Psoas muscle (tissue), 8 donors: ENCODE data around the gene STX18. TPM values are rescaled to one million over a fixed set of nuclear protein-coding genes. Genes with fewer than 3 reads are reported as not detected.
"Not testable (repeated sequence)": the region's sequence is repeated elsewhere in the genome, so short reads cannot be mapped to it uniquely, and the experiment has no call there.

ENCODE experiments used
- ATAC-seq, 4 donors: fragments of 200-7000 bp; cut with Tn5 transposase; one replicate each; pipeline ENCODE4 v1.9.1; 2020; ENCODE audit warnings: moderate library complexity in 3 of 4, mild to moderate bottlenecking in 2 of 4
- DNase-seq, 2 donors: peaks; one replicate each; pipeline ENCODE4 v3.0.0-alpha.2; 2020
- H3K27ac ChIP-seq: fragments of 200-600 bp; one replicate; pipeline ENCODE4 v1.8.0; 2022
- H3K27me3 ChIP-seq, 3 donors: fragments of 200-600 bp in 1 of 3; one replicate each; pipeline versions ENCODE4 v1.6.1 to v1.8.0; 2013 to 2022; ENCODE audit warnings: low read length in 2 of 3, mild to moderate bottlenecking in 2 of 3, moderate library complexity in 1 of 3; ENCODE audit not compliant: insufficient read depth in 3 of 3
- H3K36me3 ChIP-seq, 2 donors: fragments of 200-600 bp in 1 of 2; one replicate each; pipeline versions ENCODE4 v1.6.1 to v1.8.0; 2013 to 2022; ENCODE audit warnings: low read depth in 1 of 2, mild to moderate bottlenecking in 1 of 2, moderate library complexity in 1 of 2; ENCODE audit not compliant: insufficient read depth in 1 of 2
- H3K4me1 ChIP-seq: fragments of 200-600 bp; one replicate; pipeline ENCODE4 v1.8.0; 2022
- H3K4me3 ChIP-seq: fragments of 200-600 bp; one replicate; pipeline ENCODE4 v1.8.0; 2022; ENCODE audit warnings: mild to moderate bottlenecking
- H3K9me3 ChIP-seq: fragments of 200-600 bp; one replicate; pipeline ENCODE4 v1.8.0; 2022
- CTCF ChIP-seq: fragments of 200-600 bp; IDR thresholded peaks from one replicate; pipeline ENCODE4 v1.8.0; 2022; ENCODE audit warnings: antibody characterized with exemption
- WGBS, 3 donors: extraction: QIAGEN DNeasy Blood & Tissue Kit; methylation state at CpG; one replicate each; pipeline versions ENCODE4 v1.1.6 to v1.1.7; 2013; 5-methylcytosine and 5-hydroxymethylcytosine counted together
- intact Hi-C, 2 donors: fragments of 100-400 bp; cut with DNase I; formaldehyde crosslinking; loops; one replicate each; pipeline versions ENCODE4 v1.11.0 to v1.14.2; 2022
- polyA plus RNA-seq, 3 donors: library from polyadenylated mRNA; stranded (reverse); fragments of 200-250 nt; gene quantifications; one replicate each; pipeline ENCODE4 v1.2.3, GENCODE V29; 2013
- total RNA-seq, 4 donors: library from RNA; stranded (reverse); fragmentation: NEBNext Ultra II Directional in 2 of 4; extraction: Animal tissue kit (Norgen Biotek cat#: 25700) in 2 of 4; gene quantifications; one replicate each; pipeline versions ENCODE4 v1.2.1 to v1.2.4, GENCODE V29; 2021 to 2023
- donor health status: healthy with polysubstance abuse.
- donor health status: DM: no; HTN: no; CAD: no; lungs with moderate emphysema.
- donor health status: Bipolar disorder and iron deficiency.
- donor health status: healthy.
- donor health status: DM: yes; HTN: yes; CAD: no.
- donor health status: DM: no; HTN: no; CAD: no.
- donor health status: DM: no; HTN: no; CAD: no.
- donor health status: DM: yes; HTN: yes; CAD: no.

STX18 gene
- total and polyA plus RNA-seq, 7 donors, result 12.1 to 29.7 (median 21.1) TPM

DNA sequence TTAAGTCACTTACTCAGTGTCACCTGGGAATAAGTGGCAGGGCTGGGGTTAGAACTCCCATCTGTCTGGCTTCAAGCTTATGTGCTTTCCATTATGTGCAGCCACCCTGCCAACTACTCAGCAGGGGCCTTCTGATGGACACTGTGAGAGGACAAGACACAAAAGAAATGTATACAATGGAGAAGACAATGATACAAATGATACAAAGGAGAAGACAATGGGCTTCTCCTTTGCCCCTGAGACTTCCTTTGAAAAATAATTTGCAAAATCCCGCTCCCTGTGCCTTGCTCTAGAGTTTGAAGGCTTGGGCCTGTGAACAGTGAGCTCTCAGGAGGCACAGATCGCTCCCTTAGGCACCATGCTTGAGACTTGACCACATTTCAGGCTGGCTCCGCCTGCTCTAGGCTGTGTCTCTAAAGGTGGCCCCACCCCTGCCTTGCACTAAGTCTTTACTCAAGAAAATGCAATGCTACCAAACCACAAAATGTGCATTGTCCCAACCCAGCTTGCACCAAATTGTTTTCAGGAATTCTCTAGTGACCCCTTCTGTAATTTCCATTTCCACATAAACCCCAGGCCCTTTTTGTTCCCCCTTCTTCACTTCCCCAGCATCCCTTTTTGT, 27.1 kb upstream of the STX18 start:
- DNase-seq (no peak), ATAC-seq (no peak)
- H3K4me1 ChIP-seq, result no peaks in the 10 kb centered on the region
- intact Hi-C loops, result no loop called here
- 91 to 95% (median 94%) methylated on average over 3 of the region's 3 CpGs for WGBS, 3 donors
- no peak for TF ChIP-seq CTCF
- no peak overlapping the region for H3K27ac ChIP-seq
- H3K4me3 ChIP-seq, result no peak overlapping the region
- H3K9me3 ChIP-seq, result no peaks in the 10 kb centered on the region
- H3K36me3 ChIP-seq, result no peaks in the 10 kb centered on the region
- H3K27me3 ChIP-seq, result no peaks in the 10 kb centered on the region

- intact Hi-C loops, H3K4me3 ChIP-seq, H3K9me3 ChIP-seq, H3K27me3 ChIP-seq, H3K36me3 ChIP-seq, ATAC-seq, H3K4me1 ChIP-seq, DNase-seq, H3K27ac ChIP-seq: not testable (repeated sequence)
Observed at GRCh38 chr4:4566359-4566758, 24.5 kb upstream of the STX18 start.

DNA sequence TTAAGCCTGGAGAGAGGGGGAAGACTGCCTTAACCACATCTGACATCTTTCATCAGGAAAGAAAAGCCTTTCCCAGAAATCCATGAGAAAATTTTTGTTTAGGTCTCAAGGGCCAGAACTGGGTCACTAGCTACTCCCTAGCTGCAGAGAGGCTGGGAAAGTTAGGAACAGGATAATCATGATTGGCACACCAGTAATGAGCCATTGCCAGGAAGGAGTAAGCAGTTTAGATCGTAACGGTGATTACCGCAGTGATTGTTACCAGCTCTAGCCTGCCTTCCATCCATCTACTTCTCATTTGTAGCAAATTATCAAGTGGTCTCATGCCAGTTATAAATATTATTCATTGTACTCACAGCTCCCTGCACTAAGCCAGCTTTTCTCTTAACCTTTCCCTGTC, 22.7 kb upstream of the STX18 start:
- ATAC-seq, result no peak
- Histone ChIP-seq H3K4me1 (no peaks in the 10 kb centered on the region), H3K9me3 (no peaks in the 10 kb centered on the region), H3K4me3 (no peak overlapping the region), H3K36me3 (no peaks in the 10 kb centered on the region), H3K27ac (no peak overlapping the region), H3K27me3 (no peaks in the 10 kb centered on the region)
- no peak for TF ChIP-seq CTCF
- 80 to 91% (median 84%) methylated on average over 3 of the region's 3 CpGs for WGBS, 3 donors
- DNase-seq, result no peak
- intact Hi-C loops, result no loop called here

DNA sequence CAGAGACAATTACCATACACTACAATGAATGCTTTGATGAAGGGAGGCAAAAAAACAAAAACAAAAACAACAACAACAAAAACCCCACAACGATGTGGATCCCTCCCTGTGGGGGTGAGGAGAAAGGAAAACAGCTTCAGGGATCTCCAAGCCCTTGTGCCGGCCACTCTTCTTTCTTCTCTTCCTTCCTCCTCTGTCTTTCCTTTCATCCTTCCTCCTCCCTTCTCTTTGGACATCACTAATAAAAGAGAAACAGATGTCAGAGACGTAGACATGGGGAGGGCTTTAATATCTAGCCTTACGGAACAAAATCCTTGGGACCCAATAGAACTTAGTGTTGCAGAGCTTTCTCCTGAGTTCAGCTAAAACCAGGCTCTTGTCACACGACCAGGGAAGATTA, 18.8 kb upstream of the STX18 start:
- Histone ChIP-seq H3K27me3 (no peaks in the 10 kb centered on the region), H3K9me3 (no peaks in the 10 kb centered on the region), H3K36me3 (no peaks in the 10 kb centered on the region), H3K4me3 (no peak overlapping the region), H3K27ac (no peak overlapping the region), H3K4me1 (no peaks in the 10 kb centered on the region)
- no peak for DNase-seq
- 58 to 72% (median 67%) methylated on average over 5 of the region's 5 CpGs for WGBS, 3 donors
- intact Hi-C loops, result no loop called here
- no peak for TF ChIP-seq CTCF
- ATAC-seq, result no peak

GRCh38 chr4:4560136-4560535, 18.3 kb upstream of the STX18 start:
- Histone ChIP-seq H3K9me3 (no peaks in the 10 kb centered on the region), H3K36me3 (no peaks in the 10 kb centered on the region), H3K4me1 (no peaks in the 10 kb centered on the region), H3K27me3 (no peaks in the 10 kb centered on the region), H3K4me3 (no peak overlapping the region), H3K27ac (no peak overlapping the region)
- no peak for ATAC-seq
- intact Hi-C loops, result no loop called here
- DNase-seq, result no peak
- TF ChIP-seq CTCF, result no peak
- WGBS, 3 donors, result 73 to 88% (median 84%) methylated on average over 3 of the region's 3 CpGs
